HepG2 (cell line): ENCODE measurements around the gene CLASRP. TPM values are rescaled to one million over a fixed set of nuclear protein-coding genes. Genes with fewer than 3 reads are reported as not detected.
A peak's percentile ranks its signal among the peaks of the same experiment; 100 is the strongest.

Experiments
- ARNTL ChIP-seq: sonication (generic); formaldehyde crosslinking; IDR thresholded peaks from 2 replicates; pipeline ENCODE4 v1.4.0; 2020; ENCODE audit warnings: mild to moderate bottlenecking, missing genetic modification reagents
- ATF7-NPFF ChIP-seq: sonication (generic); formaldehyde crosslinking; IDR thresholded peaks from 2 replicates; pipeline ENCODE4 v1.8.1; 2023; ENCODE audit warnings: mild to moderate bottlenecking, low read depth, missing genetic modification reagents, moderate library complexity
- CENPX ChIP-seq: sonication (generic); formaldehyde crosslinking; IDR thresholded peaks from 2 replicates; pipeline ENCODE4 v1.9.0; 2021; ENCODE audit warnings: mild to moderate bottlenecking, missing genetic modification reagents, moderate library complexity
- HIVEP1 ChIP-seq: sonication (generic); formaldehyde crosslinking; IDR thresholded peaks from 2 replicates; pipeline ENCODE4 v1.4.0; 2020; ENCODE audit warnings: mild to moderate bottlenecking, missing genetic modification reagents
- JUND ChIP-seq: sonication (generic); formaldehyde crosslinking; IDR thresholded peaks from 2 replicates; pipeline ENCODE4 v1.8.0; 2022; ENCODE audit warnings: mild to moderate bottlenecking, missing genetic modification reagents
- NFE2L2 ChIP-seq: fragments of 150-350 bp; IDR thresholded peaks from 2 replicates; pipeline ENCODE4 v1.6.1; 2014; ENCODE audit warnings: low read length
- NFYB ChIP-seq: sonication (generic); formaldehyde crosslinking; IDR thresholded peaks from 2 replicates; pipeline ENCODE4 v1.4.0; 2020; ENCODE audit warnings: missing genetic modification reagents
- RBM22 ChIP-seq: fragments of 200-400 bp; formaldehyde crosslinking; optimal IDR thresholded peaks from 2 replicates; pipeline ENCODE3; 2017; ENCODE audit warnings: mild to moderate bottlenecking, low read length, moderate library complexity
- SCMH1 ChIP-seq: sonication (generic); formaldehyde crosslinking; IDR thresholded peaks from 2 replicates; pipeline ENCODE4 v1.9.0; 2021; ENCODE audit warnings: missing genetic modification reagents, mild to moderate bottlenecking, borderline replicate concordance
- SOX5 ChIP-seq: IDR thresholded peaks from 2 replicates; pipeline ENCODE4 v1.6.1; 2016; ENCODE audit warnings: borderline replicate concordance
- SRF ChIP-seq: IDR thresholded peaks from 2 replicates; pipeline ENCODE4 v1.6.1; 2011; ENCODE audit warnings: mild to moderate bottlenecking, low read depth, low read length, moderate library complexity
- U2AF2 ChIP-seq: fragments of 200-400 bp; formaldehyde crosslinking; IDR thresholded peaks from 2 replicates; pipeline ENCODE4 v1.6.1; 2017; ENCODE audit warnings: low read depth, mild to moderate bottlenecking, low read length
- ZC3H13 ChIP-seq: sonication (generic); formaldehyde crosslinking; IDR thresholded peaks from 2 replicates; pipeline ENCODE4 v1.8.1; 2023; ENCODE audit warnings: mild to moderate bottlenecking, missing genetic modification reagents, moderate library complexity
- ZIK1 ChIP-seq: sonication (generic); formaldehyde crosslinking; IDR thresholded peaks from 2 replicates; pipeline ENCODE4 v1.5.0; 2020; ENCODE audit warnings: mild to moderate bottlenecking, low read depth, missing genetic modification reagents, borderline replicate concordance
- ZNF225 ChIP-seq: sonication (generic); formaldehyde crosslinking; IDR thresholded peaks from 2 replicates; pipeline ENCODE4 v1.4.0; 2020; ENCODE audit warnings: mild to moderate bottlenecking, missing genetic modification reagents
- ZNF367 ChIP-seq: sonication (generic); formaldehyde crosslinking; IDR thresholded peaks from 2 replicates; pipeline ENCODE4 v1.4.0; 2020; ENCODE audit warnings: missing genetic modification reagents, borderline replicate concordance
- ZNF496 ChIP-seq: sonication (generic); formaldehyde crosslinking; IDR thresholded peaks from 2 replicates; pipeline ENCODE4 v1.8.1; 2023; ENCODE audit warnings: mild to moderate bottlenecking, moderate library complexity, missing genetic modification reagents; ENCODE audit not compliant: insufficient replicate concordance
- polyA plus RNA-seq, 8 experiments: library from polyadenylated mRNA; depleted of rRNA in 3 of 8; stranded (reverse) in 7 of 8; unstranded in 1 of 8; fragments of >200 nt; fragmentation: Illumina TruSeq in 4 of 8; extraction: Trizol in 4 of 8; gene quantifications; 2 replicates each; pipeline versions ENCODE4 v1.2.1 to v1.2.3, GENCODE V29; 2011 to 2016; ENCODE audit warnings: low read depth in 4 of 8, missing spikeins in 1 of 8, mixed read lengths in 1 of 8; ENCODE audit not compliant: insufficient read depth in 1 of 8
- total RNA-seq, 5 experiments: library from RNA; depleted of rRNA; stranded (reverse); fragments of >200 nt; fragmentation: Illumina TruSeq; extraction: Trizol; gene quantifications; 2 replicates each; pipeline ENCODE4 v1.2.3, GENCODE V29; 2016; ENCODE audit warnings: low read depth in 1 of 5
- TF ChIP-seq, protein P1 (sequence below): sonication (generic); formaldehyde crosslinking; IDR thresholded peaks from 2 replicates; pipeline ENCODE4 v1.8.0; 2022; ENCODE audit warnings: mild to moderate bottlenecking, missing genetic modification reagents, borderline replicate concordance
- TF ChIP-seq, protein P2 (sequence below): sonication (generic); formaldehyde crosslinking; IDR thresholded peaks from 2 replicates; pipeline ENCODE4 v1.4.0; 2020; ENCODE audit warnings: missing genetic modification reagents
- TF ChIP-seq, protein P3 (sequence below): IDR thresholded peaks from 2 replicates; pipeline ENCODE4 v1.6.1; 2016; ENCODE audit warnings: missing compliant biosample characterization, missing genetic modification reagents, borderline replicate concordance
- TF ChIP-seq, protein P4 (sequence below): sonication (generic); formaldehyde crosslinking; conservative IDR thresholded peaks from 2 replicates; pipeline ENCODE4 v1.8.0; 2022; ENCODE audit warnings: mild to moderate bottlenecking, moderate library complexity, missing genetic modification reagents
- TF ChIP-seq, protein P5 (sequence below): sonication (generic); formaldehyde crosslinking; IDR thresholded peaks from 2 replicates; pipeline ENCODE4 v1.8.0; 2022; ENCODE audit warnings: missing genetic modification reagents, low read depth, mild to moderate bottlenecking, borderline replicate concordance
- TF ChIP-seq, protein P6 (sequence below): sonication (generic); formaldehyde crosslinking; IDR thresholded peaks from 2 replicates; pipeline ENCODE4 v1.5.0; 2020; ENCODE audit warnings: mild to moderate bottlenecking, missing genetic modification reagents

Gene CLASRP
- total and polyA plus RNA-seq, 2 of the 13 experiments (the other 11 are each of a cell fraction or from before 2014, with no cell fraction given) = 32.0 to 51.4 TPM

DNA sequence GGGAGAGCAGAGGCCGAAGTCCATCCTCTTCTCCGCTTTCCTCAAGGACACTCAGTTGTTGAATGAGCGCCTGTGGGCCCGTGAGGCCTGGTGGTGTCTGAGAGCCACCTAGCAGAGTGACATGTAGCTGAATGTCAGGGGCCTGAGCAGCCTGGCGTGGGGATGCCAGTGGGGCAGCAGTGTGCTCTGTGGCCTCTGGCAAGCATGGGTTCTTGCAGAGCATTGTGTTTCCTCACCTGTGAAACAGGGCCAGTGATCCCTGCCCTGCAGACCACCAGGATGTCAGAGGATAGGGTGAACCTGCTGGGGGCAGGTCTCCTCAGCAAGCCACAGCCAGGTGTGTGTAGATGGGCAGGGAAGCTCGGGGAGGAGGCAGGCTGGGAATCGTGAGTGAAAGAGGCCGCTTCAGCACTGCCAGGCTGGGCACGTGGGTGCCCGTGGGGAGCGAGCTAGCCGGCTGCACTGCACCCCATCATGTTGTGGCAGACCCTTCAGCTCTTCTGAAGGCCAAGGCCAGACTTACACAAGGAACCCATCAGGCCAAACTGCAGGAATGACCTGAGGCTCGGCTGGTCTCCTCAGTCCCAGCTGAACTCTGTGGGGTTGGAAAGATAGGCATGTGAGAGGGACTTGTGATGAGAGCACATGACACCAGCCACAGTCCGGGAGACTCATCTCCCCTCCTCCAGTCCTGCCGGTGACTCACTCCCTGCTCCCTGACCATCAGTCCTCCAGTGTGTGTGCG is 59.1 kb downstream of the CLASRP start (continued):
- TF ChIP-seq JUND (CRISPR knock-in tag) = peak; percentile 91
- TF ChIP-seq U2AF2 = no peak
- TF ChIP-seq, protein P1, sequence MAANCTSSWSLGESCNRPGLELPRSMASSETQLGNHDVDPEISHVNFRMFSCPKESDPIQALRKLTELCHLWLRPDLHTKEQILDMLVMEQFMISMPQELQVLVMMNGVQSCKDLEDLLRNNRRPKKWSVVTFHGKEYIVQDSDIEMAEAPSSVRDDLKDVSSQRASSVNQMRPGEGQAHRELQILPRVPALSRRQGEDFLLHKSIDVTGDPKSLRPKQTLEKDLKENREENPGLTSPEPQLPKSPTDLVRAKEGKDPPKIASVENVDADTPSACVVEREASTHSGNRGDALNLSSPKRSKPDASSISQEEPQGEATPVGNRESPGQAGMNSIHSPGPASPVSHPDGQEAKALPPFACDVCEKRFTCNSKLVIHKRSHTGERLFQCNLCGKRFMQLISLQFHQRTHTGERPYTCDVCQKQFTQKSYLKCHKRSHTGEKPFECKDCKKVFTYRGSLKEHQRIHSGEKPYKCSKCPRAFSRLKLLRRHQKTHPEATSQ (CRISPR knock-in tag) = no peak
- no peak for TF ChIP-seq NFE2L2
- TF ChIP-seq, protein P2, sequence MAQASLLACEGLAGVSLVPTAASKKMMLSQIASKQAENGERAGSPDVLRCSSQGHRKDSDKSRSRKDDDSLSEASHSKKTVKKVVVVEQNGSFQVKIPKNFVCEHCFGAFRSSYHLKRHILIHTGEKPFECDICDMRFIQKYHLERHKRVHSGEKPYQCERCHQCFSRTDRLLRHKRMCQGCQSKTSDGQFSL = 0 out of 2 replicates have a peak, but pooled peaks have one; percentile 53
- TF ChIP-seq, protein P3, sequence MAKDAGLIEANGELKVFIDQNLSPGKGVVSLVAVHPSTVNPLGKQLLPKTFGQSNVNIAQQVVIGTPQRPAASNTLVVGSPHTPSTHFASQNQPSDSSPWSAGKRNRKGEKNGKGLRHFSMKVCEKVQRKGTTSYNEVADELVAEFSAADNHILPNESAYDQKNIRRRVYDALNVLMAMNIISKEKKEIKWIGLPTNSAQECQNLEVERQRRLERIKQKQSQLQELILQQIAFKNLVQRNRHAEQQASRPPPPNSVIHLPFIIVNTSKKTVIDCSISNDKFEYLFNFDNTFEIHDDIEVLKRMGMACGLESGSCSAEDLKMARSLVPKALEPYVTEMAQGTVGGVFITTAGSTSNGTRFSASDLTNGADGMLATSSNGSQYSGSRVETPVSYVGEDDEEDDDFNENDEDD = no peak
- TF ChIP-seq ZIK1 = no peak; the same call in 1 of the 2 replicates
- no peak; the same call in 1 of the 2 replicates for TF ChIP-seq ARNTL (CRISPR knock-in tag)
- TF ChIP-seq ZNF225 = 0 out of 2 replicates have a peak, but pooled peaks have one; percentile 10
- TF ChIP-seq CENPX (CRISPR knock-in tag) = no peak
- TF ChIP-seq, protein P4, sequence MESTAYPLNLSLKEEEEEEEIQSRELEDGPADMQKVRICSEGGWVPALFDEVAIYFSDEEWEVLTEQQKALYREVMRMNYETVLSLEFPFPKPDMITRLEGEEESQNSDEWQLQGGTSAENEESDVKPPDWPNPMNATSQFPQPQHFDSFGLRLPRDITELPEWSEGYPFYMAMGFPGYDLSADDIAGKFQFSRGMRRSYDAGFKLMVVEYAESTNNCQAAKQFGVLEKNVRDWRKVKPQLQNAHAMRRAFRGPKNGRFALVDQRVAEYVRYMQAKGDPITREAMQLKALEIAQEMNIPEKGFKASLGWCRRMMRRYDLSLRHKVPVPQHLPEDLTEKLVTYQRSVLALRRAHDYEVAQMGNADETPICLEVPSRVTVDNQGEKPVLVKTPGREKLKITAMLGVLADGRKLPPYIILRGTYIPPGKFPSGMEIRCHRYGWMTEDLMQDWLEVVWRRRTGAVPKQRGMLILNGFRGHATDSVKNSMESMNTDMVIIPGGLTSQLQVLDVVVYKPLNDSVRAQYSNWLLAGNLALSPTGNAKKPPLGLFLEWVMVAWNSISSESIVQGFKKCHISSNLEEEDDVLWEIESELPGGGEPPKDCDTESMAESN = peak; percentile 63; the same call in 1 of the 2 replicates
- peak; percentile 71 for TF ChIP-seq HIVEP1 (CRISPR knock-in tag)
- TF ChIP-seq SCMH1 (CRISPR knock-in tag) = no peak
- TF ChIP-seq, protein P5, sequence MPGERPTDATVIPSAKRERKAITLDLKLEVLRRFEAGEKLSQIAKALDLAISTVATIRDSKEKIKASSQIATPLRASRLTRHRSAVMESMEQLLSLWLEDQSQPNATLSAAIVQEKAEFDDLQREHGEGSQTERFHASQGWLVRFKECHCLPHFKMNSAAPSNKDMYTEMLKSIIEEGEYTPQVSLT (CRISPR knock-in tag) = no peak
- TF ChIP-seq ZNF367 (CRISPR knock-in tag) = no peak
- TF ChIP-seq ZC3H13 = 0 out of 2 replicates have a peak, but pooled peaks have one; percentile 55
- no peak for TF ChIP-seq ZNF496 (CRISPR knock-in tag)
- no peak for TF ChIP-seq NFYB (CRISPR knock-in tag)
- peak; percentile 15; the same call in 1 of the 2 replicates for TF ChIP-seq SOX5 (CRISPR knock-in tag)
- TF ChIP-seq, protein P6, sequence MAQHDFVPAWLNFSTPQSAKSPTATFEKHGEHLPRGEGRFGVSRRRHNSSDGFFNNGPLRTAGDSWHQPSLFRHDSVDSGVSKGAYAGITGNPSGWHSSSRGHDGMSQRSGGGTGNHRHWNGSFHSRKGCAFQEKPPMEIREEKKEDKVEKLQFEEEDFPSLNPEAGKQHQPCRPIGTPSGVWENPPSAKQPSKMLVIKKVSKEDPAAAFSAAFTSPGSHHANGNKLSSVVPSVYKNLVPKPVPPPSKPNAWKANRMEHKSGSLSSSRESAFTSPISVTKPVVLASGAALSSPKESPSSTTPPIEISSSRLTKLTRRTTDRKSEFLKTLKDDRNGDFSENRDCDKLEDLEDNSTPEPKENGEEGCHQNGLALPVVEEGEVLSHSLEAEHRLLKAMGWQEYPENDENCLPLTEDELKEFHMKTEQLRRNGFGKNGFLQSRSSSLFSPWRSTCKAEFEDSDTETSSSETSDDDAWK (CRISPR knock-in tag) = no peak
- TF ChIP-seq ATF7-NPFF (CRISPR knock-in tag) = 0 out of 2 replicates have a peak, but pooled peaks have one; percentile 54
- no peak for TF ChIP-seq SRF
- no peak for TF ChIP-seq RBM22
